ENCODE results near the gene C22orf42.

DNA sequence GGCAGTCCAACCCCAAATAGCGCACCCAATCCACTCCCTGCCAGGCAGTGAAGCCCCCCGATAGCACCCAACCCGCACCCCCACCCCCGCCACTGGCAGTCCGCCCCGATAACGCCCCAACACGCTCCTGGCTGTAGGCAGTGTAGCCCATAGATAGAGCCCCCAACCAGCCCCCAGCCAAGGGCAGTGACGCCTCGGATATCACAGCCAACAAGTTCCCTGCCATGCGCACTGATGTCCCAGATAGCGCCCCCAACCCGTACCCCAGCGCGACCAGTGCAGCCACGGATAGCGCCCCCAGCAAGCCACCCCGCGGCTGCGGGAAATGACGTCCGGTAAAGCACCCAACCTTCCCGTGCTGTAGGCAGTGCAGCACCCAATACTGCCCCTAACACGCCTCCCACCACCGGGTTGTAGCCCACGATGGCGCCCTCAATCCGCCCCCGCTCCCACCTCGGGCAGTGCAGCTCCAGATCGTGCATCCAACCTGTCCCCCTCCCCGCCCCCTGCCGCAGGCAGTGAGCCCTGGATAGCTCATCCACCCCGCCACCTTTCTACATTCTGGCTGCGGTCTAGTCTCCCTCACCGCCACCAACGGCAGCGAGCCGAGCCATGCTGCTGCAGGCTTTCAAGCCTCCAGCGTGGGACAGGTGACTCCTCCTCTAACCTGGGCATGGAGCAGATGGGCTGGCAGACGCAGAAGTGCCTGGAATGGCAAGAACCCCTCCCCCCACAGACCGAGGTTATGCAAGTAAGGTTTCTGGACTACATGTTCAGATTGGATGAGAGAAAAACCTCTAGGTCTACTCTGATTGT lies 45.1 kb upstream of the C22orf42 start:
- TF ChIP-seq, protein P1, sequence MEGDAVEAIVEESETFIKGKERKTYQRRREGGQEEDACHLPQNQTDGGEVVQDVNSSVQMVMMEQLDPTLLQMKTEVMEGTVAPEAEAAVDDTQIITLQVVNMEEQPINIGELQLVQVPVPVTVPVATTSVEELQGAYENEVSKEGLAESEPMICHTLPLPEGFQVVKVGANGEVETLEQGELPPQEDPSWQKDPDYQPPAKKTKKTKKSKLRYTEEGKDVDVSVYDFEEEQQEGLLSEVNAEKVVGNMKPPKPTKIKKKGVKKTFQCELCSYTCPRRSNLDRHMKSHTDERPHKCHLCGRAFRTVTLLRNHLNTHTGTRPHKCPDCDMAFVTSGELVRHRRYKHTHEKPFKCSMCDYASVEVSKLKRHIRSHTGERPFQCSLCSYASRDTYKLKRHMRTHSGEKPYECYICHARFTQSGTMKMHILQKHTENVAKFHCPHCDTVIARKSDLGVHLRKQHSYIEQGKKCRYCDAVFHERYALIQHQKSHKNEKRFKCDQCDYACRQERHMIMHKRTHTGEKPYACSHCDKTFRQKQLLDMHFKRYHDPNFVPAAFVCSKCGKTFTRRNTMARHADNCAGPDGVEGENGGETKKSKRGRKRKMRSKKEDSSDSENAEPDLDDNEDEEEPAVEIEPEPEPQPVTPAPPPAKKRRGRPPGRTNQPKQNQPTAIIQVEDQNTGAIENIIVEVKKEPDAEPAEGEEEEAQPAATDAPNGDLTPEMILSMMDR (conservative IDR thresholded peaks at IDR 0.05 in 1 of 2, IDR thresholded peaks at IDR 0.05 in 1 of 2; ENCODE audit: low read depth in 1 of 2, low read length in 2 of 2) = no peak
- TF ChIP-seq EZH2 (IDR thresholded peaks at IDR 0.05; ENCODE audit: low read length, missing control alignments) = no peak

All from fibroblast of lung (primary cell).